Activated naive CD4-positive, alpha-beta T cell (primary cell): Measurements from ENCODE around the gene BCL11B.
"Not testable (repeated sequence)": the region's sequence is repeated elsewhere in the genome, so short reads cannot be mapped to it uniquely, and the experiment has no call there.

ENCODE experiments used
- DNase-seq, 4 experiments: peaks; one replicate each; lab custom pipeline; 2025; lab: John Stamatoyannopoulos, UW

Gene BCL11B

GRCh38 chr14:99240627-99241324 is 31.2 kb downstream of the BCL11B start:
- DNase-seq, result no peak

GRCh38 chr14:99239661-99240092 is 32.3 kb downstream of the BCL11B start:
- no peak for DNase-seq

- DNase-seq, result no peak
These were observed 33.8 kb downstream of the BCL11B start for GRCh38 chr14:99238216-99238615.

GRCh38 chr14:99237288-99237687 is 34.7 kb downstream of the BCL11B start:
- DNase-seq, result no peak

- no peak for DNase-seq
These were observed 35.4 kb downstream of the BCL11B start for GRCh38 chr14:99236386-99237138.

- DNase-seq, result no peak
These were observed 36.2 kb downstream of the BCL11B start for GRCh38 chr14:99235582-99236320.

GRCh38 chr14:99234961-99235571 is 36.9 kb downstream of the BCL11B start:
- DNase-seq, result peak in 3 of 4 experiments; percentile 49 to 70 (median 56)

GRCh38 chr14:99234355-99234754 is 37.6 kb downstream of the BCL11B start:
- no peak for DNase-seq

GRCh38 chr14:99233222-99234035 is 38.6 kb downstream of the BCL11B start:
- DNase-seq, result no peak

- DNase-seq, result no peak
These were observed 39.2 kb downstream of the BCL11B start for GRCh38 chr14:99232714-99233214.

GRCh38 chr14:99231850-99232713 is 39.9 kb downstream of the BCL11B start:
- DNase-seq, result no peak

- no peak for DNase-seq
These were observed 40.7 kb downstream of the BCL11B start for GRCh38 chr14:99231161-99231849.

GRCh38 chr14:99230208-99231151 is 41.5 kb downstream of the BCL11B start:
- peak in 3 of 4 experiments; percentile 41 to 71 (median 61) for DNase-seq

- peak in 1 of 4 experiments; percentile 36 for DNase-seq
These were observed 42.3 kb downstream of the BCL11B start for GRCh38 chr14:99229654-99230207.

- not testable (repeated sequence) for DNase-seq
These were observed 43.2 kb downstream of the BCL11B start for GRCh38 chr14:99228760-99229159.

- no peak for DNase-seq
These were observed 45.3 kb downstream of the BCL11B start for GRCh38 chr14:99226687-99227086.

- no peak for DNase-seq
These were observed 46.4 kb downstream of the BCL11B start for GRCh38 chr14:99225436-99226203.
